Lung (tissue), 12 donors: Measurements from ENCODE around the gene LAMA1. TPM values are rescaled to one million over a fixed set of nuclear protein-coding genes. Genes with fewer than 3 reads are reported as not detected.

Source experiments
- ATAC-seq: fragments of 200-7000 bp; cut with Tn5 transposase; one replicate; pipeline ENCODE4 v1.9.1; 2020; ENCODE audit warnings: moderate number of reproducible peaks; ENCODE audit not compliant: insufficient read depth, low FRiP score
- DNase-seq, 3 donors: peaks; one replicate each; pipeline ENCODE4 v3.0.0-alpha.2; 2013 to 2017
- H3K27ac ChIP-seq, 2 donors: one replicate each; pipeline ENCODE4 v1.5.1; 2013; ENCODE audit warnings: mild to moderate bottlenecking in 2 of 2, moderate library complexity in 2 of 2, control low read depth in 1 of 2, inconsistent platforms in 1 of 2, low read depth in 1 of 2, low read length in 1 of 2
- H3K27me3 ChIP-seq, 3 donors: one replicate each; pipeline ENCODE4 v1.5.1; 2013; ENCODE audit warnings: low read length in 2 of 3; ENCODE audit not compliant: control insufficient read depth in 3 of 3, insufficient read depth in 3 of 3
- H3K36me3 ChIP-seq, 4 donors: one replicate each; pipeline ENCODE4 v1.5.1; 2013; ENCODE audit warnings: low read length in 4 of 4, mild to moderate bottlenecking in 1 of 4, moderate library complexity in 1 of 4; ENCODE audit not compliant: control insufficient read depth in 4 of 4, insufficient read depth in 4 of 4
- H3K4me1 ChIP-seq, 5 donors: one replicate each; pipeline ENCODE4 v1.5.1; 2013; ENCODE audit warnings: low read length in 5 of 5, mild to moderate bottlenecking in 2 of 5, moderate library complexity in 1 of 5; ENCODE audit not compliant: control insufficient read depth in 5 of 5, insufficient read depth in 5 of 5
- H3K4me3 ChIP-seq: one replicate; pipeline ENCODE4 v1.5.1; 2013; ENCODE audit warnings: mild to moderate bottlenecking, control low read depth, moderate library complexity
- H3K9ac ChIP-seq, 2 donors: one replicate each; pipeline ENCODE4 v1.5.1; 2013; ENCODE audit warnings: low read length in 2 of 2, control low read depth in 1 of 2; ENCODE audit not compliant: insufficient read depth in 1 of 2
- H3K9me3 ChIP-seq, 4 donors: one replicate each; pipeline ENCODE4 v1.5.1; 2013; ENCODE audit warnings: low read length in 3 of 4, mild to moderate bottlenecking in 1 of 4, moderate library complexity in 1 of 4; ENCODE audit not compliant: control insufficient read depth in 4 of 4, insufficient read depth in 3 of 4
- WGBS, 2 donors: extraction: QIAGEN DNeasy Blood & Tissue Kit; methylation state at CpG; one replicate each; pipeline ENCODE4 v1.1.7; 2013; 5-methylcytosine and 5-hydroxymethylcytosine counted together
- polyA plus RNA-seq, 2 donors: library from polyadenylated mRNA; stranded (reverse); fragments of 200-250 nt; gene quantifications; one replicate each; pipeline ENCODE4 v1.2.1, GENCODE V29; 2013
- total RNA-seq, 2 donors: library from RNA; depleted of rRNA in 1 of 2; stranded (reverse); fragments of >200 nt in 1 of 2; gene quantifications; one replicate each; pipeline ENCODE4 v1.2.1, GENCODE V29; 2014 to 2021
- TF ChIP-seq, protein P1 (sequence below): IDR thresholded peaks from 2 replicates; pipeline ENCODE4 v1.5.1; 2012; ENCODE audit warnings: mild to moderate bottlenecking; ENCODE audit errors: control extremely low read depth, extremely low read depth
- donor health status: control.
- donor health status: control.
- donor health status: Bipolar disorder and iron deficiency.
- donor health status: healthy.
- donor health status: DM: yes; HTN: yes; CAD: no.

The LAMA1 gene
- total and polyA plus RNA-seq, 4 donors: 0.66 to 2.8 (median 1.7) TPM

DNA sequence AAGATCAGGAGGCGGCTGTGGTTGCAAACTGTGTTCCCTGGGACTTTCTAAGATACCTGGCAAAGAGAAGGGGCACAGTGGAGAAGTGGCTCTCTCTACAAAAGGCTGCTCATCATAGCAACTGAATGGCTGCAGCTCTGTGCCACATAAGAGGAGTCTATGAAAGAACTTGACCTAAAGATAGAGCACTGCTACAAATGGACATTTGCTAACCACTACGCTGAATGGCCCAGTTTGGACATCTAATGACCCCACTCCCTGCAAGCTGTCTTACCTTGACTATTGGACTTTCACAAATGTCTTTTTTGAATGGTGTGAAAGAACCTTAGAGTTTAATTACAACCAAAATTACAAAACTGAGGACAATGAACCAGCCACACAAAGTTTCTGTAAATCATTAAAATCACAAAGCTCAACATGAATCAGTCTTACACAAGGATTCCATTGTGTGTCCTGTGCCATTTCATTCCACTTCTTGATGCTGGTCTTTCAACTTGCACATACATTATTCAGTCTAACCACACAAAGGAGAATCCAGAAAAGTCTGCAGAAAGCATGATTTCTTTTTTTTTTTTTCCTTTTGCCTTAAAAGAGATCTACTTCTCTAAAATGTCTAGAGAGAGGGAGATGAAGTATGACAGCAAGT, 154.0 kb downstream of the LAMA1 start:
- Histone ChIP-seq H3K27ac (no peak overlapping the region), H3K36me3 (no peaks in the 10 kb centered on the region), H3K4me3 (no peak overlapping the region), H3K9ac (no peak overlapping the region), H3K4me1 (peaks cover 0 to 2% (median 0%) of the 10 kb centered on the region in 5 donors), H3K27me3 (no peaks in the 10 kb centered on the region), H3K9me3 (no peaks in the 10 kb centered on the region)
- ATAC-seq (no peak), DNase-seq (no peak)
- 96 to 97% methylated on average over 2 of the region's 2 CpGs for WGBS, 2 donors
- TF ChIP-seq, protein P1, sequence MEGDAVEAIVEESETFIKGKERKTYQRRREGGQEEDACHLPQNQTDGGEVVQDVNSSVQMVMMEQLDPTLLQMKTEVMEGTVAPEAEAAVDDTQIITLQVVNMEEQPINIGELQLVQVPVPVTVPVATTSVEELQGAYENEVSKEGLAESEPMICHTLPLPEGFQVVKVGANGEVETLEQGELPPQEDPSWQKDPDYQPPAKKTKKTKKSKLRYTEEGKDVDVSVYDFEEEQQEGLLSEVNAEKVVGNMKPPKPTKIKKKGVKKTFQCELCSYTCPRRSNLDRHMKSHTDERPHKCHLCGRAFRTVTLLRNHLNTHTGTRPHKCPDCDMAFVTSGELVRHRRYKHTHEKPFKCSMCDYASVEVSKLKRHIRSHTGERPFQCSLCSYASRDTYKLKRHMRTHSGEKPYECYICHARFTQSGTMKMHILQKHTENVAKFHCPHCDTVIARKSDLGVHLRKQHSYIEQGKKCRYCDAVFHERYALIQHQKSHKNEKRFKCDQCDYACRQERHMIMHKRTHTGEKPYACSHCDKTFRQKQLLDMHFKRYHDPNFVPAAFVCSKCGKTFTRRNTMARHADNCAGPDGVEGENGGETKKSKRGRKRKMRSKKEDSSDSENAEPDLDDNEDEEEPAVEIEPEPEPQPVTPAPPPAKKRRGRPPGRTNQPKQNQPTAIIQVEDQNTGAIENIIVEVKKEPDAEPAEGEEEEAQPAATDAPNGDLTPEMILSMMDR: no peak

DNA sequence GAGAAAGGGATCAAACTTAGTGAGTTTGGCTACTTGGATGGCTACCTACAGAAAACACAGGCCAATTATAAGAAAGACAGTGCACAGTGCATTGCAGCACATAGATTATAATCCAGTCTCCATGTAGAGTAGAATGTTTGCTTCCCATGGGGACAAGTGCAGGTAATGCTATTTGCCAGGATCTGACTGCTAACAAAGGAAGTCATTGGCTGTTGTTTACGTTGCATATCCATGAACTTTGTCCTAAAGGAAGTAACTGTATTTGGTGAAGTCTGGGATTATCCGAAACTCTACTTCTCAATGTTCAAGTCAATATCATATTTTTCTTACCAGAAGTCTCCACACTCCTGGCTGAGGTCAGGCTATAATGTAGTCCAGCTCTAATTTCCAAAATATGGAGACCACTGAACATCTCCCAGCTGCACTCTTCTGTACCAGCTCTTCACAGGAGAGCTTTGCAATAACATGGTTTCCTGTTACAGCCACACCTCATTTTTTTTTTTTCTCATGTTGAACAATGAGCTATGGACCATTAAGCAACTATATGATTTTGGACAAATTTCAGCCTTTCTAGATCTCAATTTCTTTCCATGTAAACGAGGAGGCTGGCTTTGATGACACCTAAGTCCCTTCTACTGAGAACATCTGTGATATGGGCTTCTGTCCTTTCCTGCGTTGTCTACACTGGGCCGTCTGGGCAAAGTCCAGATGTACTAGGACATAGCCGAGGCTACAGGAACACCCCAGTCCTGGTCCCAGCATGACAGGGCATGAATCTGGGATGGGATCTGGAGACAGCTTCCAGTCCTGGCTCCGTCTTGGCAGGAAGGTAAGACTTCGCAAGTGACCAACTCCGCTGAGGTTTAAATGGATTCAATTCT, 154.8 kb downstream of the LAMA1 start:
- TF ChIP-seq, protein P1: no peak
- Histone ChIP-seq H3K27me3 (no peaks in the 10 kb centered on the region), H3K4me3 (no peak overlapping the region), H3K36me3 (no peaks in the 10 kb centered on the region), H3K9ac (no peak overlapping the region), H3K4me1 (no peaks in the 10 kb centered on the region), H3K9me3 (no peaks in the 10 kb centered on the region), H3K27ac (no peak overlapping the region)
- ATAC-seq (no peak), DNase-seq (no peak)
- WGBS, 2 donors: 85 to 89% methylated on average over 9 of the region's 9 CpGs

DNA sequence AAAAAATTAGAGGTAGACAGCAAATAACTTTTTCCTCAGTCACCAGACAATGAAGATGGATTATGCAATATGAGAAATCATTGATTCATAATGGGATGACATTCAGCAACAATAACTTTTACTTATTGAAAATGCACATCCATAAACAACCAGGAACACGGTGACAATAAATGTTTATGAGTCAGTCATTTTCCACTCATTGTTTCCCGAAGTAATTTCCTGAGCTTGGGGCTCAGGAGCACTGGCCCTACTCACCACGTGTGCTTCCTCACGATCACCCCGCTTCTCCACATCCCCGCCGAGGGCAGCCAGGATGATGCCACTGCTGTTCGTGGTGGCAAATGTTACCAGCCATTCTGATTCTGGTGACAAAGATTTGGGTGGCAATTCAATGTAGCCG, 156.3 kb downstream of the LAMA1 start:
- H3K27ac ChIP-seq: no peak overlapping the region
- DNase-seq (no peak), ATAC-seq (no peak)
- no peaks in the 10 kb centered on the region for H3K27me3 ChIP-seq
- no peaks in the 10 kb centered on the region for H3K4me1 ChIP-seq
- TF ChIP-seq, protein P1: no peak
- no peaks in the 10 kb centered on the region for H3K36me3 ChIP-seq
- WGBS, 2 donors: 69 to 78% methylated on average over 9 of the region's 9 CpGs
- H3K9ac ChIP-seq: no peak overlapping the region
- H3K4me3 ChIP-seq: no peak overlapping the region
- no peaks in the 10 kb centered on the region for H3K9me3 ChIP-seq
